Measurements from ENCODE around the gene NDRG2.

The NDRG2 gene

DNA sequence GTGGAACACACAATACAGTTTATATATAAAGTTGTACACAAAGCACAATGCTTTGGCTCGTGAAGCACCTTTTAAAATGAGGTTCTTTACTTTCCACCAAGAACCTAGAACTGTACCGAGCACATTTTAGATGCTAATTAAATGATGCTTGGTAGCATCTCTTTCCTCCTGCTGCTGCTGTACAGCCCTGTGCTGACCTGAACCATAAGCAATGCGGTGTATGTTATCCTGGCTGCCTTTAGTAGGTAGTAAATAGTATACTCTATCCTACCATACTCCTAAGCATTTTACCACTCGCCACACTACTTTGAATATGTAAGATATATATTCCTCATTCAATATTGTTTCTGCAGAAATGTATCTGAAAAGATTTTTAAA is 29.9 kb upstream of the NDRG2 start:
- Histone ChIP-seq H3K9ac (ENCODE audit: insufficient read length, low read depth) (no peak overlapping the region), H3K36me3 (ENCODE audit: insufficient read depth, insufficient read length, low read length) (no peaks in the 10 kb centered on the region), H3K4me1 (ENCODE audit: insufficient read depth, insufficient read length) (no peaks in the 10 kb centered on the region), H3K9me3 (ENCODE audit: insufficient read depth, low read length) (no peaks in the 10 kb centered on the region), H3K4me3 (ENCODE audit: insufficient read length, low read depth) (no peak overlapping the region), H3K27me3 (ENCODE audit: insufficient read depth, insufficient read length) (no peaks in the 10 kb centered on the region)
- TF ChIP-seq ZNF274 (IDR thresholded peaks at IDR 0.05; ENCODE audit: low read depth, low read length) (no peak), YY1 (IDR thresholded peaks at IDR 0.05; ENCODE audit: insufficient read depth, insufficient read length) (no peak), SUZ12 (IDR thresholded peaks at IDR 0.05; ENCODE audit: extremely low read depth, insufficient read depth, insufficient read length) (no peak)
- DNase-seq (ENCODE audit: low read depth, low spot score): no peak

GRCh38 chr14:21054123-21054767 is 29.4 kb upstream of the NDRG2 start:
- TF ChIP-seq ZNF274 (IDR thresholded peaks at IDR 0.05; ENCODE audit: low read depth, low read length) (no peak), YY1 (IDR thresholded peaks at IDR 0.05; ENCODE audit: insufficient read depth, insufficient read length) (no peak), SUZ12 (IDR thresholded peaks at IDR 0.05; ENCODE audit: extremely low read depth, insufficient read depth, insufficient read length) (no peak)
- H3K9me3 ChIP-seq (ENCODE audit: insufficient read depth, low read length): no peaks in the 10 kb centered on the region
- no peaks in the 10 kb centered on the region for H3K27me3 ChIP-seq (ENCODE audit: insufficient read depth, insufficient read length)
- no peaks in the 10 kb centered on the region for H3K36me3 ChIP-seq (ENCODE audit: insufficient read depth, insufficient read length, low read length)
- no peak overlapping the region for H3K4me3 ChIP-seq (ENCODE audit: insufficient read length, low read depth)
- no peaks in the 10 kb centered on the region for H3K4me1 ChIP-seq (ENCODE audit: insufficient read depth, insufficient read length)
- DNase-seq (ENCODE audit: low read depth, low spot score): no peak
- H3K9ac ChIP-seq (ENCODE audit: insufficient read length, low read depth): no peak overlapping the region

DNA sequence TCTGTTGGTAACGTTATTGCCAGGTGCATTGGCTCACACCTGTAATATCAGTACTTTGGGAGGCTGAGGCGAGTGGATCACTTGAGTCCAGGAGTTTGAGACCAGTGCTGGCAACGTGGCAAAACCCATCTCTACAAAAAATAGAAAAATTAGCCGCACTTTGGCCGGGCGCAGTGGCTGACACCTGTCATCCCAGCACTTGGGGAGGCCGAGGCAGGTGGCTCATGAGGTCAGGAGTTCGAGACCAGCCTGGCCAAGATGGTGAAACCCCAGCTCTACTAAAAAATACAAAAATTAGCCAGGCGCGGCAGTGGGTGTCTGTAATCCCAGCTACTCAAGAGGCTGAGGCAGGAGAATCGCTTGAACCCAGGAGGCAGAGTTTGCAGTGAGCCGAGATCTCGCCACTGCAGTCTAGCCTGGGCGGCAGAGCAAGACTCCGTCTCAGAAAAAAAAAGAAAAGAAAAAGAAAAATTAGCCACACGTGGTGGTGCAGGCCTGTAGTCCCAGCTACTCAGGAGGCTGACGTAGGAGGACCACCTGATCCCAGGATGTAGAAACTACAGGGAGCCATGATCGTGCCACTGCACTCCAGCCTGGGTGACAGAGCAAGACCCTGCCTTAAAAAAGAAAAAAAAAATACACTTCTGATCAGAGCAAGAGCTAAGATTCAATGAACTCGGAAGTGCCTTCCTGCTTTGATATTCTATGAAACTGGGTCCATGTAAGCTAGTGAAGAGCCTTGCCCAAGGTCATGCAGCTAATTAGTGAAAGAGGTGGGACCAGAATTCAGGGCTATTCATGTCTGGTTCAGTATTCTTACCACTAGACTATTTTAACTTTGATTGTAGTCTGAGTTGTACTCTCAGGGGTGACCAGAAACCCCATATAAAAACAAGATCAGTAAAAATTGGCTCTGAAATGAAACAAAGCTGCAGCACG is 28.6 kb upstream of the NDRG2 start:
- no peak for TF ChIP-seq ZNF274 (IDR thresholded peaks at IDR 0.05; ENCODE audit: low read depth, low read length)
- TF ChIP-seq SUZ12 (IDR thresholded peaks at IDR 0.05; ENCODE audit: extremely low read depth, insufficient read depth, insufficient read length): no peak
- no peak for TF ChIP-seq YY1 (IDR thresholded peaks at IDR 0.05; ENCODE audit: insufficient read depth, insufficient read length)
- no peak for DNase-seq (ENCODE audit: low read depth, low spot score)

GRCh38 chr14:21050597-21050996 is 25.7 kb upstream of the NDRG2 start:
- DNase-seq (ENCODE audit: low read depth, low spot score): no peak
- H3K4me1 ChIP-seq (ENCODE audit: insufficient read depth, insufficient read length): no peaks in the 10 kb centered on the region
- no peak overlapping the region for H3K4me3 ChIP-seq (ENCODE audit: insufficient read length, low read depth)
- no peak overlapping the region for H3K9ac ChIP-seq (ENCODE audit: insufficient read length, low read depth)
- TF ChIP-seq YY1 (IDR thresholded peaks at IDR 0.05; ENCODE audit: insufficient read depth, insufficient read length) (no peak), SUZ12 (IDR thresholded peaks at IDR 0.05; ENCODE audit: extremely low read depth, insufficient read depth, insufficient read length) (no peak), ZNF274 (IDR thresholded peaks at IDR 0.05; ENCODE audit: low read depth, low read length) (no peak)
- H3K36me3 ChIP-seq (ENCODE audit: insufficient read depth, insufficient read length, low read length): no peaks in the 10 kb centered on the region
- no peaks in the 10 kb centered on the region for H3K27me3 ChIP-seq (ENCODE audit: insufficient read depth, insufficient read length)
- H3K9me3 ChIP-seq (ENCODE audit: insufficient read depth, low read length): no peaks in the 10 kb centered on the region

More for the DNA sequence above, 28.6 kb upstream of the NDRG2 start:
- Histone ChIP-seq H3K4me1 (ENCODE audit: insufficient read depth, insufficient read length) (no peaks in the 10 kb centered on the region), H3K9ac (ENCODE audit: insufficient read length, low read depth) (no peak overlapping the region), H3K36me3 (ENCODE audit: insufficient read depth, insufficient read length, low read length) (no peaks in the 10 kb centered on the region), H3K9me3 (ENCODE audit: insufficient read depth, low read length) (no peaks in the 10 kb centered on the region), H3K27me3 (ENCODE audit: insufficient read depth, insufficient read length) (no peaks in the 10 kb centered on the region), H3K4me3 (ENCODE audit: insufficient read length, low read depth) (no peak overlapping the region)

DNA sequence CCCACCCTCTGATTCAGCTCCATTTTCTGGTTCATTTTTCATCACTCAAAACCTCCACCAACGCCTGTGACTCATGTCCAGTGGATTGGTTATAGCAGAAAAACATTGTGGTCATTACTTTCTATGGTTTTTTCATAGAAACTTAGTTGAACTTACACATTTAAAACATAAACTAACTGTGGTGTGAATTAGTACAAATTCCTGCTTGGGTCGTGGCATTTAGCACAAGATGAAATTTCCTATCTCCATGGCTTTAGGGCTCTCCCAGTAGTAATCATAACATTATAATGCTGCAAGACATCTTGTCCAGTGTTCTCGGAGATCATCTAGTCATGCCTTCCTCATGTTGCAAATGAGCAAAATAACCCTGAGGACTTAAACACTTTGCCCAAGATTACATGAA is 24.4 kb upstream of the NDRG2 start:
- H3K9ac ChIP-seq (ENCODE audit: insufficient read length, low read depth): no peak overlapping the region
- H3K36me3 ChIP-seq (ENCODE audit: insufficient read depth, insufficient read length, low read length): no peaks in the 10 kb centered on the region
- peaks cover 3% of the 10 kb centered on the region for H3K4me1 ChIP-seq (ENCODE audit: insufficient read depth, insufficient read length)
- no peaks in the 10 kb centered on the region for H3K27me3 ChIP-seq (ENCODE audit: insufficient read depth, insufficient read length)
- no peak for DNase-seq (ENCODE audit: low read depth, low spot score)
- TF ChIP-seq SUZ12 (IDR thresholded peaks at IDR 0.05; ENCODE audit: extremely low read depth, insufficient read depth, insufficient read length) (no peak), ZNF274 (IDR thresholded peaks at IDR 0.05; ENCODE audit: low read depth, low read length) (no peak), YY1 (IDR thresholded peaks at IDR 0.05; ENCODE audit: insufficient read depth, insufficient read length) (no peak)
- H3K9me3 ChIP-seq (ENCODE audit: insufficient read depth, low read length): no peaks in the 10 kb centered on the region
- no peak overlapping the region for H3K4me3 ChIP-seq (ENCODE audit: insufficient read length, low read depth)

DNA sequence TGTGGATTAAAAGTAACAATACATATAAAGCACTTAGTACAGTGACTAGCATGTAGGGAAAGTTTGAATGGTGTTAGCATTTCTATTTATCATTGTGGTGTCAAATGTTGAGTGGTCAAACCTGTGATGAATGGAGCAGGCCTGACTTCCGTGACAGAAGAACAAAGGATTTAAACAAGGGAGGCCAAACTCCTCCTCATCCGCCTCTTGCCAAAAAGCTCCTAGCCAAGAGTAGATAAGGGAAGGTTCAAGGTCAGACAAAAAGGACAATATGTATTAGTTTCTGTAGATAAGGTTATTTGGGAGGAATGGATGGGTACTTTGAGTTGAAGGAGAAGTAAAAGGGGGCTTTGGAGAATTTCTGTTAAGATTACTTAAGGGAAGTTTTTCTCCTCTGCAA is 23.8 kb upstream of the NDRG2 start:
- no peak overlapping the region for H3K4me3 ChIP-seq (ENCODE audit: insufficient read length, low read depth)
- H3K9me3 ChIP-seq (ENCODE audit: insufficient read depth, low read length): no peaks in the 10 kb centered on the region
- TF ChIP-seq ZNF274 (IDR thresholded peaks at IDR 0.05; ENCODE audit: low read depth, low read length) (no peak), YY1 (IDR thresholded peaks at IDR 0.05; ENCODE audit: insufficient read depth, insufficient read length) (no peak), SUZ12 (IDR thresholded peaks at IDR 0.05; ENCODE audit: extremely low read depth, insufficient read depth, insufficient read length) (no peak)
- no peaks in the 10 kb centered on the region for H3K27me3 ChIP-seq (ENCODE audit: insufficient read depth, insufficient read length)
- no peak for DNase-seq (ENCODE audit: low read depth, low spot score)
- no peak overlapping the region for H3K9ac ChIP-seq (ENCODE audit: insufficient read length, low read depth)
- H3K36me3 ChIP-seq (ENCODE audit: insufficient read depth, insufficient read length, low read length): no peaks in the 10 kb centered on the region
- H3K4me1 ChIP-seq (ENCODE audit: insufficient read depth, insufficient read length): peaks cover 3% of the 10 kb centered on the region

DNA sequence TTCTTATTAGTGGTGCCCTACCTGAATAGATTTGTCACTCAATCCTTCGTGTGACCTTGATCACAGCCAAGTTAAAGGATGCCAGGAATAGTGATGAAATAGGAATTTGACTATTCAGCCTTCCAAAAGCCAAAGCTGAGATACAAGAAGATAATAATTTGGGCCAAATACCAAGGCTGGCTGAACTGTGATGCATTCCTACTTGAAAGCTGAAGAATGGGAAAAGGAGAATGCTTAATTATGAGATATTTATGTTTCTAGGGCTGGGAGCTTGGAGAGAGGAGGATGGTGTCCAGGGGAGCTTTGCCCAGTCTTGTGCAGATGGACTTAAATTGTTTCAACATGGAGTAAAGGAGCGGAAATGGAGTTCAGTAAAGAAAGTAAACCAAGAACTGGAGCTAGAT is 22.5 kb upstream of the NDRG2 start:
- H3K27me3 ChIP-seq (ENCODE audit: insufficient read depth, insufficient read length): no peaks in the 10 kb centered on the region
- TF ChIP-seq SUZ12 (IDR thresholded peaks at IDR 0.05; ENCODE audit: extremely low read depth, insufficient read depth, insufficient read length): no peak
- TF ChIP-seq YY1 (IDR thresholded peaks at IDR 0.05; ENCODE audit: insufficient read depth, insufficient read length): no peak
- TF ChIP-seq ZNF274 (IDR thresholded peaks at IDR 0.05; ENCODE audit: low read depth, low read length): no peak

More for the DNA sequence above, 22.5 kb upstream of the NDRG2 start:
- no peaks in the 10 kb centered on the region for H3K9me3 ChIP-seq (ENCODE audit: insufficient read depth, low read length)
- no peak overlapping the region for H3K9ac ChIP-seq (ENCODE audit: insufficient read length, low read depth)
- DNase-seq (ENCODE audit: low read depth, low spot score): no peak
- H3K4me1 ChIP-seq (ENCODE audit: insufficient read depth, insufficient read length): peaks cover 3% of the 10 kb centered on the region
- H3K36me3 ChIP-seq (ENCODE audit: insufficient read depth, insufficient read length, low read length): no peaks in the 10 kb centered on the region
- H3K4me3 ChIP-seq (ENCODE audit: insufficient read length, low read depth): no peak overlapping the region

All from NT2/D1 (cell line).